Mesendoderm (in vitro differentiated cells): ENCODE data around the gene BRCA2.

Experiments
- DNase-seq: peaks from one replicate; pipeline ENCODE4 v3.0.0; 2013
- H2AK5ac ChIP-seq: 2 replicates; pipeline ENCODE4 v1.6.1; 2013; ENCODE audit warnings: low read length, inconsistent platforms
- H2BK120ac ChIP-seq: 2 replicates; pipeline ENCODE4 v1.6.1; 2013; ENCODE audit warnings: low read depth, mild to moderate bottlenecking, low read length, moderate library complexity, mixed read lengths
- H2BK15ac ChIP-seq: replicated peaks from 2 replicates; pipeline ENCODE4 v1.6.1; 2013; ENCODE audit warnings: low read depth, mild to moderate bottlenecking, moderate library complexity
- H2BK5ac ChIP-seq: 2 replicates; pipeline ENCODE4 v1.6.1; 2013; ENCODE audit warnings: low read length, inconsistent platforms
- H3K18ac ChIP-seq: 2 replicates; pipeline ENCODE4 v1.6.1; 2013; ENCODE audit warnings: mild to moderate bottlenecking, low read length, mixed read lengths
- H3K23ac ChIP-seq: one replicate; pipeline ENCODE4 v1.6.1; 2013; ENCODE audit warnings: low read length
- H3K27ac ChIP-seq: 2 replicates; pipeline ENCODE4 v1.5.1; 2013; ENCODE audit warnings: low read depth, mild to moderate bottlenecking, inconsistent platforms, low read length, moderate library complexity
- H3K27me3 ChIP-seq: 2 replicates; pipeline ENCODE4 v1.6.1; 2013; ENCODE audit warnings: low read length, control low read depth, mild to moderate bottlenecking, inconsistent platforms; ENCODE audit not compliant: insufficient read depth, poor library complexity
- H3K36me3 ChIP-seq: 2 replicates; pipeline ENCODE4 v1.6.1; 2013; ENCODE audit warnings: low read length, inconsistent platforms; ENCODE audit not compliant: control insufficient read depth, insufficient read depth
- H3K4ac ChIP-seq: one replicate; pipeline ENCODE4 v1.6.1; 2013; ENCODE audit warnings: low read depth, mild to moderate bottlenecking, low read length, moderate library complexity
- H3K4me1 ChIP-seq: 2 replicates; pipeline ENCODE4 v1.6.1; 2013; ENCODE audit warnings: low read depth, low read length, inconsistent platforms; ENCODE audit not compliant: control insufficient read depth
- H3K4me2 ChIP-seq: 2 replicates; pipeline ENCODE4 v1.6.1; 2013; ENCODE audit warnings: low read length
- H3K4me3 ChIP-seq: 2 replicates; pipeline ENCODE4 v1.5.1; 2013; ENCODE audit warnings: mild to moderate bottlenecking, low read length
- H3K56ac ChIP-seq: one replicate; pipeline ENCODE4 v1.6.1; 2013; ENCODE audit warnings: low read length
- H3K79me1 ChIP-seq: 2 replicates; pipeline ENCODE4 v1.6.1; 2013; ENCODE audit warnings: low read length, inconsistent platforms
- H3K79me2 ChIP-seq: 2 replicates; pipeline ENCODE4 v1.6.1; 2013; ENCODE audit warnings: mild to moderate bottlenecking, low read length; ENCODE audit not compliant: control insufficient read depth, insufficient read depth
- H3K9ac ChIP-seq: 2 replicates; pipeline ENCODE4 v1.6.1; 2013; ENCODE audit warnings: low read length, inconsistent platforms
- H4K5ac ChIP-seq: one replicate; pipeline ENCODE4 v1.6.1; 2013; ENCODE audit warnings: low read length
- H4K8ac ChIP-seq: one replicate; pipeline ENCODE4 v1.6.1; 2013; ENCODE audit warnings: low read depth, mild to moderate bottlenecking, control low read depth, low read length, moderate library complexity
- WGBS: extraction: QIAGEN DNeasy Blood & Tissue Kit; methylation state at CpG from one replicate; pipeline ENCODE4 v1.1.7; 2013; ENCODE audit warnings: low lambda C conversion rate, missing lambda C conversion rate; ENCODE audit not compliant: insufficient coverage; ENCODE audit errors: extremely low coverage; 5-methylcytosine and 5-hydroxymethylcytosine counted together

Gene BRCA2

GRCh38 chr13:32431361-32431760 is 116.1 kb downstream of the BRCA2 start:
- H3K36me3 ChIP-seq: no peaks in the 10 kb centered on the region
- H4K5ac ChIP-seq: no peak overlapping the region
- no peak overlapping the region for H2BK120ac ChIP-seq
- no peak overlapping the region for H3K4ac ChIP-seq
- H3K4me2 ChIP-seq: no peak overlapping the region
- no peak overlapping the region for H3K18ac ChIP-seq
- no peaks in the 10 kb centered on the region for H3K79me1 ChIP-seq
- DNase-seq: no peak
- H4K8ac ChIP-seq: no peak overlapping the region
- H2BK5ac ChIP-seq: no peak overlapping the region
- no peak overlapping the region for H2AK5ac ChIP-seq
- H3K79me2 ChIP-seq: no peaks in the 10 kb centered on the region
- H3K27me3 ChIP-seq: no peaks in the 10 kb centered on the region
- H3K4me3 ChIP-seq: no peak overlapping the region
- H3K9ac ChIP-seq: no peak overlapping the region
- no peak overlapping the region for H3K27ac ChIP-seq
- WGBS: no CpG with 5 or more reads among the region's 5 CpGs
- H3K23ac ChIP-seq: no peak overlapping the region
- H2BK15ac ChIP-seq: no peak overlapping the region
- H3K56ac ChIP-seq: no peak overlapping the region
- no peaks in the 10 kb centered on the region for H3K4me1 ChIP-seq

GRCh38 chr13:32432856-32433255 is 117.5 kb downstream of the BRCA2 start:
- Histone ChIP-seq H3K79me1 (no peaks in the 10 kb centered on the region), H4K5ac (no peak overlapping the region), H3K56ac (no peak overlapping the region), H3K4me3 (no peak overlapping the region), H4K8ac (no peak overlapping the region), H3K4ac (no peak overlapping the region), H3K4me2 (no peak overlapping the region), H3K27ac (no peak overlapping the region), H3K27me3 (no peaks in the 10 kb centered on the region), H2BK5ac (no peak overlapping the region), H3K9ac (no peak overlapping the region), H3K36me3 (no peaks in the 10 kb centered on the region), H2BK120ac (no peak overlapping the region), H2AK5ac (no peak overlapping the region), H3K4me1 (no peaks in the 10 kb centered on the region), H2BK15ac (no peak overlapping the region), H3K79me2 (no peaks in the 10 kb centered on the region), H3K23ac (no peak overlapping the region), H3K18ac (no peak overlapping the region)
- WGBS: no CpG with 5 or more reads among the region's 3 CpGs
- no peak for DNase-seq

- WGBS: no CpG with 5 or more reads among the region's 4 CpGs
- no peak overlapping the region for H3K9ac ChIP-seq
- no peak overlapping the region for H3K4ac ChIP-seq
- no peak overlapping the region for H3K4me2 ChIP-seq
- H2AK5ac ChIP-seq: no peak overlapping the region
- no peak for DNase-seq
- no peaks in the 10 kb centered on the region for H3K4me1 ChIP-seq
- H3K27ac ChIP-seq: no peak overlapping the region
- H3K79me2 ChIP-seq: no peaks in the 10 kb centered on the region
- H3K79me1 ChIP-seq: no peaks in the 10 kb centered on the region
- H4K8ac ChIP-seq: no peak overlapping the region
- H3K4me3 ChIP-seq: no peak overlapping the region
- H3K27me3 ChIP-seq: no peaks in the 10 kb centered on the region
- no peaks in the 10 kb centered on the region for H3K36me3 ChIP-seq
- no peak overlapping the region for H2BK5ac ChIP-seq
- H3K23ac ChIP-seq: no peak overlapping the region
- H3K18ac ChIP-seq: no peak overlapping the region
- H4K5ac ChIP-seq: no peak overlapping the region
- H2BK120ac ChIP-seq: no peak overlapping the region
- no peak overlapping the region for H2BK15ac ChIP-seq
- H3K56ac ChIP-seq: no peak overlapping the region
Observed at GRCh38 chr13:32438871-32439270, 123.6 kb downstream of the BRCA2 start.

- Histone ChIP-seq H3K9ac (no peak overlapping the region), H3K79me2 (no peaks in the 10 kb centered on the region), H3K4me3 (no peak overlapping the region), H3K27ac (no peak overlapping the region), H2BK120ac (no peak overlapping the region), H3K27me3 (no peaks in the 10 kb centered on the region), H4K8ac (no peak overlapping the region), H2BK15ac (no peak overlapping the region), H3K23ac (no peak overlapping the region), H3K4me2 (no peak overlapping the region), H3K4ac (no peak overlapping the region), H3K4me1 (no peaks in the 10 kb centered on the region), H3K36me3 (no peaks in the 10 kb centered on the region), H3K18ac (no peak overlapping the region), H3K79me1 (no peaks in the 10 kb centered on the region), H4K5ac (no peak overlapping the region), H2BK5ac (no peak overlapping the region), H3K56ac (no peak overlapping the region), H2AK5ac (no peak overlapping the region)
- WGBS: no CpG with 5 or more reads among the region's 2 CpGs
- peak; percentile 18 for DNase-seq
Observed at GRCh38 chr13:32443111-32443510, 127.8 kb downstream of the BRCA2 start.

GRCh38 chr13:32445461-32445860 is 130.2 kb downstream of the BRCA2 start:
- H3K4ac ChIP-seq: no peak overlapping the region
- H3K4me2 ChIP-seq: no peak overlapping the region
- H2BK15ac ChIP-seq: no peak overlapping the region
- H3K56ac ChIP-seq: no peak overlapping the region
- H3K36me3 ChIP-seq: no peaks in the 10 kb centered on the region
- H2AK5ac ChIP-seq: no peak overlapping the region
- no peak overlapping the region for H3K27ac ChIP-seq
- H2BK5ac ChIP-seq: no peak overlapping the region
- H3K79me1 ChIP-seq: no peaks in the 10 kb centered on the region
- no peak for DNase-seq
- no CpG with 5 or more reads among the region's 2 CpGs for WGBS
- H3K27me3 ChIP-seq: no peaks in the 10 kb centered on the region
- H4K8ac ChIP-seq: no peak overlapping the region
- no peaks in the 10 kb centered on the region for H3K79me2 ChIP-seq
- H3K23ac ChIP-seq: no peak overlapping the region
- no peak overlapping the region for H3K9ac ChIP-seq
- no peak overlapping the region for H4K5ac ChIP-seq
- no peaks in the 10 kb centered on the region for H3K4me1 ChIP-seq
- H2BK120ac ChIP-seq: no peak overlapping the region
- no peak overlapping the region for H3K18ac ChIP-seq
- no peak overlapping the region for H3K4me3 ChIP-seq

- Histone ChIP-seq H4K5ac (no peak overlapping the region), H3K27ac (no peak overlapping the region), H2AK5ac (no peak overlapping the region), H2BK120ac (no peak overlapping the region), H3K36me3 (no peaks in the 10 kb centered on the region), H3K79me2 (no peaks in the 10 kb centered on the region), H3K56ac (no peak overlapping the region), H3K4ac (no peak overlapping the region), H2BK15ac (no peak overlapping the region), H3K4me3 (no peak overlapping the region), H3K4me1 (no peaks in the 10 kb centered on the region), H3K79me1 (no peaks in the 10 kb centered on the region), H3K27me3 (no peaks in the 10 kb centered on the region), H3K23ac (no peak overlapping the region), H4K8ac (no peak overlapping the region), H3K18ac (no peak overlapping the region), H3K9ac (no peak overlapping the region), H3K4me2 (no peak overlapping the region), H2BK5ac (no peak overlapping the region)
- no peak for DNase-seq
- WGBS: no CpG with 5 or more reads among the region's 3 CpGs
Observed at GRCh38 chr13:32446220-32446619, 130.9 kb downstream of the BRCA2 start.
